Mesothelial cell of epicardium (in vitro differentiated cells): Measurements from ENCODE around the gene FKTN. TPM values are rescaled to one million over a fixed set of nuclear protein-coding genes. Genes with fewer than 3 reads are reported as not detected.

Experiments
- DNase-seq, 2 experiments: peaks; one replicate each; pipeline ENCODE4 v3.0.0; 2021; ENCODE audit warnings: low spot score in 2 of 2; ENCODE audit not compliant: unreplicated experiment in 2 of 2
- H3K27ac Mint-ChIP-seq: 2 replicates; pipeline ENCODE4 v1.8.0; 2021; ENCODE audit warnings: mixed read lengths
- H3K27me3 Mint-ChIP-seq: 2 replicates; pipeline ENCODE4 v1.8.0; 2021; ENCODE audit warnings: low read depth, mixed read lengths
- H3K36me3 Mint-ChIP-seq: 2 replicates; pipeline ENCODE4 v1.8.0; 2021; ENCODE audit warnings: mixed read lengths
- H3K4me1 Mint-ChIP-seq: 2 replicates; pipeline ENCODE4 v1.8.0; 2021; ENCODE audit warnings: mixed read lengths
- H3K4me3 Mint-ChIP-seq: 2 replicates; pipeline ENCODE4 v1.8.0; 2021; ENCODE audit warnings: mild to moderate bottlenecking, moderate library complexity, mixed read lengths
- H3K9me3 Mint-ChIP-seq: 2 replicates; pipeline ENCODE4 v1.8.0; 2021; ENCODE audit warnings: mixed read lengths
- total RNA-seq: library from RNA; stranded (reverse); gene quantifications from 3 replicates; pipeline ENCODE4 v1.2.1, GENCODE V29; 2021
- TF ChIP-seq, protein P1 (sequence below): fragments of 200-600 bp; sonication (generic); IDR thresholded peaks from one replicate; pipeline ENCODE4 v1.5.0; 2021; ENCODE audit warnings: antibody characterized with exemption; ENCODE audit not compliant: unreplicated experiment

Gene FKTN
- total RNA-seq, 1 donor from 2014 or later: 26.8 TPM

DNA sequence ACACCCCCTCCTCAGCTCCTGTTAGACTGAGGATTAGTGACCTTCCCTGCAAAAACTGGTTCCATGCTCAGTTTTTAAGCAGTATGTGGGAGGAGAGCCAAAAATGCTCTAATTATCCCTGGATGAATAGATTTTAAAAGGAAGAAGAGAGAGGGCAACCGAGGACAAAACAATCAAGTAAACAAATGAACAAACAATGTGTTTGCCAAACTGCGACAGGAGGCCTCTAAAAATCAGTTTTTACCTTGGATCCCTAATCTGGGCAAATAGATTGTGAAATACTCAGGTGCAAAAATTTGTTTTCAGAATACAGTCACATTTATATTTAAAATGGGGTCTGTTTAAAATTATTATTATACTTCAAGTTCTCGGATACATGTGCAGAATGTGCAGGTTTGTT is 112.8 kb downstream of the FKTN start:
- TF ChIP-seq, protein P1, sequence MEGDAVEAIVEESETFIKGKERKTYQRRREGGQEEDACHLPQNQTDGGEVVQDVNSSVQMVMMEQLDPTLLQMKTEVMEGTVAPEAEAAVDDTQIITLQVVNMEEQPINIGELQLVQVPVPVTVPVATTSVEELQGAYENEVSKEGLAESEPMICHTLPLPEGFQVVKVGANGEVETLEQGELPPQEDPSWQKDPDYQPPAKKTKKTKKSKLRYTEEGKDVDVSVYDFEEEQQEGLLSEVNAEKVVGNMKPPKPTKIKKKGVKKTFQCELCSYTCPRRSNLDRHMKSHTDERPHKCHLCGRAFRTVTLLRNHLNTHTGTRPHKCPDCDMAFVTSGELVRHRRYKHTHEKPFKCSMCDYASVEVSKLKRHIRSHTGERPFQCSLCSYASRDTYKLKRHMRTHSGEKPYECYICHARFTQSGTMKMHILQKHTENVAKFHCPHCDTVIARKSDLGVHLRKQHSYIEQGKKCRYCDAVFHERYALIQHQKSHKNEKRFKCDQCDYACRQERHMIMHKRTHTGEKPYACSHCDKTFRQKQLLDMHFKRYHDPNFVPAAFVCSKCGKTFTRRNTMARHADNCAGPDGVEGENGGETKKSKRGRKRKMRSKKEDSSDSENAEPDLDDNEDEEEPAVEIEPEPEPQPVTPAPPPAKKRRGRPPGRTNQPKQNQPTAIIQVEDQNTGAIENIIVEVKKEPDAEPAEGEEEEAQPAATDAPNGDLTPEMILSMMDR: no peak
- Mint-ChIP-seq H3K9me3 (peaks cover 4% of the 10 kb centered on the region), H3K27ac (no peak overlapping the region), H3K4me3 (no peak overlapping the region), H3K36me3 (no peaks in the 10 kb centered on the region), H3K4me1 (peaks cover 6% of the 10 kb centered on the region), H3K27me3 (peaks cover 20% of the 10 kb centered on the region)
- DNase-seq: no peak

DNA sequence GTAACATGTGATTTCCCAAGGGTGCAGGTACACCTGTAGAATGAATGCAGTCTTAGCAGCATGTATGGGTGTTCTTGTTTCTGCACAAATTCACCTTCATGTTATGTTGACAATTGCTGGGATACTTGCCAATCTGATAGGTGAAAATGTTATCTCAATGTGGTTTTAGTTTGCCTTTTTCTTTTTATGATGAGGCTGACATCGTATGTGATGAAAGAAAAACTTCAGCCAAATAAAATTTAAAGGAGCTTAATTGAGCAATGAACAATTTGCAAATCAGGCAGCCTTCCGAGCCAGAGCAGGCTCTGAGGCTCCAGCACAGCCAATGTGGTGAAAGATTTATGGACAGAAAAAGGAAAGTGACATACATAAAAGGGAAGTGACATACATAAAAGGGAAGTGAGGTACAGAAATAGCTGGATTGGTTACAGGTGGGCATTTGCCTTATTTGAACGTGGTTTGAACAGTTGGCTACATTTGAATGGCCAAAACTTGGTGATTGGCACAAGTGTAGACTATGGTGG is 114.8 kb downstream of the FKTN start:
- Mint-ChIP-seq H3K27me3 (peaks cover 11% of the 10 kb centered on the region), H3K9me3 (peaks cover 4% of the 10 kb centered on the region), H3K27ac (no peak overlapping the region), H3K36me3 (no peaks in the 10 kb centered on the region), H3K4me3 (no peak overlapping the region), H3K4me1 (peaks cover 6% of the 10 kb centered on the region)
- DNase-seq: no peak
- TF ChIP-seq, protein P1: no peak

DNA sequence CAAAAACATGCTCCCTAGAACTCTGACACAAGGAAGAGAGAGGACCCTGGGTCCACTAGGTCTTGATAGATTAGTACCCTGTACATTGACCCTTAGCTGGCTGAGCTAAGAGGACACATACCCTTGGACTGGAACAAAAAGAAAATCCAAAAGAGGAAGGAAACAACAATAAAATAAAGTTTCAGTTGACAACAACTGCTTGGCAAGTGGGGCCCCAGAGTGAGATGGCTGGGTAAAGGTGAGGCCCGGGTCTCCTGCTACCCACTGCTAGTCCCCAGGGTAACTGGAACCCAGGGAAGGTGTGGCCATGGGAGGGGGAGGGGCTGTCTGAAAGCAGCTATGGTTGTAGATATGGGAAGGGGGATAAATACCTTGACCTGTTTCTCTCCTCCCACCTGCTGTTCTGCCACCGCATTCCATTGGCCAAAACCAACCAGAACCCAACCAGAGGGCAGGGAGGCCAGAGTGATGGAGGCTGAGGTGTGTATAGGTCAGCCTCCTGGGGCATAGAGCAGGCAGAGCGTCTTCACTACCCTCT is 116.0 kb downstream of the FKTN start:
- no peaks in the 10 kb centered on the region for H3K36me3 Mint-ChIP-seq
- peaks cover 9% of the 10 kb centered on the region for H3K4me1 Mint-ChIP-seq
- peaks cover 4% of the 10 kb centered on the region for H3K9me3 Mint-ChIP-seq
- DNase-seq: no peak
- peaks cover 12% of the 10 kb centered on the region for H3K27me3 Mint-ChIP-seq
- no peak overlapping the region for H3K27ac Mint-ChIP-seq
- TF ChIP-seq, protein P1: no peak
- H3K4me3 Mint-ChIP-seq: no peak overlapping the region

DNA sequence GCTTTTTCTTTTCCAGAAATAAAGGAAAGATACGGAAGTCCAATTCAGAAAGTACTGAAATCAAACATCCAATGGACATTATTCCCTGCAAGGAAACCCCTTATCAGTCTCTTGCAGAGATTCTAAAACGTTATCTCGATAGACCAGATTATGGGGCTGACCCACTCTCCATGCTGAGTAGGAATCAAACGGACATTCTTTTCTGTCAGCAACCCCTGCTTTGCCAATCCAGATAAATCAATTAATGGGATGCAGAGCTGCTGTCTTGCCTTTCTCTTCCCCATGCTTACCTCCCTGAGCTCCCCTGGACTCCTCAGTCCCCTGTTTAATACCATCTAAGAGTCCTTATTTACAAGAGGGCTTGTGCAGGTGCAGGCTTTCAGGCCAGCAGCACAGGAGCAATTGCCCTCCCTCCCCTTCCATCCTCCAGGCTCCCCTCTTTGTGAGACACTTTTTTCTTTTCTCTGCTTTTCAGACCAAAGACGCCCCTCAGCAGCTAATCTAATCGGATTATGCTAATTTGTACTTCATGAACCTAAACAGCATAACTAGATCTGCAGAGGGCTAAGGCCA is 118.5 kb downstream of the FKTN start:
- Mint-ChIP-seq H3K36me3 (no peaks in the 10 kb centered on the region), H3K4me1 (peaks cover 9% of the 10 kb centered on the region), H3K27ac (no peak overlapping the region), H3K27me3 (peaks cover 2% of the 10 kb centered on the region), H3K9me3 (peaks cover 4% of the 10 kb centered on the region), H3K4me3 (no peak overlapping the region)
- no peak for DNase-seq
- TF ChIP-seq, protein P1: no peak

DNA sequence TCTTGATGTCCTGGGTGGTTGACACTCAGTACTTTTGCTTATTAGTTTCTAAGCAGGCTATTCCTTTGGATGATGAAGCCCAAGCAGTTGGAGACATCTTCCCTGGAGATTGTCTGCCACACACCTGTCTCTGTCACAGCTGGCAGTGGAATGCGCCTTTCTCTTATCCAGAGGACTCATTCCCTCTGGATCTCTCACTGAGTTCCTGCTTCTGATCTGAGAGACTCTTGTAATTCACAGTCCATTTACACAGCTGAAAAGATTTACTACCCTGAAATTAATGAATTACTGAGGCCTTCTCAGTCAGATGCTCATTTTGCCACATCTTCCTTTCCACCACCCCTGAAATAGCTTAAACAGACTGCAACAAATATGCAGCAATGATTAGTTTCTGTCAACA is 120.2 kb downstream of the FKTN start:
- peaks cover 2% of the 10 kb centered on the region for H3K27me3 Mint-ChIP-seq
- no peak for DNase-seq
- H3K4me1 Mint-ChIP-seq: peaks cover 4% of the 10 kb centered on the region
- peaks cover 3% of the 10 kb centered on the region for H3K9me3 Mint-ChIP-seq
- no peaks in the 10 kb centered on the region for H3K36me3 Mint-ChIP-seq
- TF ChIP-seq, protein P1: no peak
- H3K4me3 Mint-ChIP-seq: no peak overlapping the region
- no peak overlapping the region for H3K27ac Mint-ChIP-seq
